H1 (cell line): ENCODE results near the gene TRIM28. TPM values are rescaled to one million over a fixed set of nuclear protein-coding genes. Genes with fewer than 3 reads are reported as not detected.

Experiments used
- CTCF ChIA-PET: fragments of 300-600 bp; sonication (Branson Sonifier 250); formaldehyde crosslinking; loops from one replicate; lab custom pipeline; 2021; ENCODE audit not compliant: partially characterized antibody; lab: Charles Lee
- POLR2A ChIA-PET: fragments of 300-600 bp; sonication (Branson Sonifier 250); formaldehyde crosslinking; loops from one replicate; lab custom pipeline; 2021; ENCODE audit warnings: inconsistent platforms; ENCODE audit not compliant: partially characterized antibody; lab: Charles Lee
- DNase-seq, 2 experiments: peaks; one replicate each; pipeline versions ENCODE4 v3.0.0 to v3.0.0-alpha.2; 2010 to 2022; ENCODE audit warnings: low spot score in 2 of 2, low read depth in 1 of 2, mixed read lengths in 1 of 2
- FAIRE-seq: peaks from 2 replicates; lab custom pipeline; 2011; peaks lifted over from hg19 to GRCh38; lab: Jason Lieb, UNC
- H2AFZ ChIP-seq: 2 replicates; pipeline ENCODE4 v1.8.1; 2012; ENCODE audit warnings: low read length, inconsistent platforms
- H2AK5ac ChIP-seq: 2 replicates; pipeline ENCODE4 v1.6.1; 2013; ENCODE audit warnings: low read depth, low read length
- H2BK120ac ChIP-seq: replicated peaks from 2 replicates; pipeline ENCODE3; 2013; ENCODE audit warnings: low read depth, low read length, inconsistent platforms
- H2BK12ac ChIP-seq: 2 replicates; pipeline ENCODE4 v1.6.1; 2013; ENCODE audit warnings: low read depth, low read length
- H2BK15ac ChIP-seq: 2 replicates; pipeline ENCODE4 v1.6.1; 2013; ENCODE audit warnings: low read length
- H2BK20ac ChIP-seq: 2 replicates; pipeline ENCODE4 v1.6.1; 2013; ENCODE audit warnings: low read length
- H2BK5ac ChIP-seq: 2 replicates; pipeline ENCODE4 v1.6.1; 2013; ENCODE audit warnings: low read depth, low read length
- H3K14ac ChIP-seq: 2 replicates; pipeline ENCODE4 v1.6.1; 2013; ENCODE audit warnings: inconsistent platforms; ENCODE audit not compliant: insufficient read length
- H3K18ac ChIP-seq: 2 replicates; pipeline ENCODE4 v1.6.1; 2013; ENCODE audit warnings: low read length; ENCODE audit errors: extremely low read depth
- H3K23ac ChIP-seq: 2 replicates; pipeline ENCODE4 v1.6.1; 2013; ENCODE audit warnings: inconsistent platforms; ENCODE audit not compliant: insufficient read length
- H3K23me2 ChIP-seq: 2 replicates; pipeline ENCODE4 v1.6.1; 2013; ENCODE audit warnings: low read depth, low read length
- H3K27ac ChIP-seq: 2 replicates; pipeline ENCODE4 v1.6.1; 2011; ENCODE audit warnings: low read depth, low read length, inconsistent platforms
- H3K27me3 ChIP-seq, 4 experiments: replicated peaks in 1 of 4; 1 replicate in 1 of 4; 2 replicates in 3 of 4; pipeline versions ENCODE4 v1.6.1 to v1.8.1; 2011 to 2013; ENCODE audit warnings: low read length in 3 of 4, mild to moderate bottlenecking in 3 of 4, inconsistent platforms in 2 of 4, mixed read lengths in 2 of 4, moderate library complexity in 1 of 4; ENCODE audit not compliant: control insufficient read depth in 3 of 4, insufficient read depth in 3 of 4; ENCODE audit errors: extremely low read depth in 1 of 4
- H3K36me3 ChIP-seq, 4 experiments: 2 replicates each; pipeline versions ENCODE4 v1.6.1 to v1.8.1; 2011 to 2013; ENCODE audit warnings: mild to moderate bottlenecking in 4 of 4, low read length in 3 of 4, moderate library complexity in 2 of 4, control low read depth in 1 of 4, inconsistent platforms in 1 of 4; ENCODE audit not compliant: insufficient read depth in 4 of 4, control insufficient read depth in 2 of 4
- H3K4ac ChIP-seq: replicated peaks from 2 replicates; pipeline ENCODE3; 2013; ENCODE audit warnings: low read length, low read depth, mixed read lengths, inconsistent platforms; ENCODE audit not compliant: insufficient read length
- H3K4me1 ChIP-seq, 4 experiments: replicated peaks in 1 of 4; 1 replicate in 1 of 4; 2 replicates in 3 of 4; pipeline versions ENCODE4 v1.6.1 to v1.8.1; 2011 to 2013; ENCODE audit warnings: low read length in 3 of 4, inconsistent platforms in 2 of 4, mixed read lengths in 1 of 4; ENCODE audit not compliant: insufficient read depth in 4 of 4, control insufficient read depth in 3 of 4
- H3K4me2 ChIP-seq, 2 experiments: 2 replicates each; pipeline versions ENCODE4 v1.6.1 to v1.8.1; 2011 to 2013; ENCODE audit warnings: low read depth in 2 of 2, low read length in 2 of 2, control low read depth in 1 of 2, inconsistent platforms in 1 of 2, mild to moderate bottlenecking in 1 of 2; ENCODE audit not compliant: insufficient read depth in 1 of 2
- H3K4me3 ChIP-seq, 4 experiments: fragments of 200-600, 300-600 bp in 1 of 4; sonication (generic), shearing (Covaris generic), sonication (Bioruptor Twin) in 1 of 4; 2 replicates each; pipeline versions ENCODE4 v1.5.1 to v1.8.1; 2011 to 2016; ENCODE audit warnings: low read length in 4 of 4, low read depth in 3 of 4, control low read depth in 2 of 4, inconsistent platforms in 2 of 4, mild to moderate bottlenecking in 2 of 4, mixed read lengths in 1 of 4, moderate library complexity in 1 of 4; ENCODE audit not compliant: insufficient read depth in 2 of 4; ENCODE audit errors: extremely low read depth in 1 of 4
- H3K56ac ChIP-seq: replicated peaks from 2 replicates; pipeline ENCODE3; 2013; ENCODE audit warnings: low read depth, mild to moderate bottlenecking, mixed read lengths, low read length, inconsistent platforms; ENCODE audit not compliant: insufficient read length
- H3K79me1 ChIP-seq: 2 replicates; pipeline ENCODE4 v1.6.1; 2013; ENCODE audit warnings: low read depth, low read length, control low read depth
- H3K79me2 ChIP-seq, 2 experiments: 2 replicates each; pipeline versions ENCODE4 v1.6.1 to v1.8.1; 2012 to 2013; ENCODE audit warnings: low read length in 2 of 2, mild to moderate bottlenecking in 2 of 2, inconsistent platforms in 1 of 2; ENCODE audit not compliant: insufficient read depth in 2 of 2, control insufficient read depth in 1 of 2
- H3K9ac ChIP-seq, 4 experiments: replicated peaks in 1 of 4; 1 replicate in 1 of 4; 2 replicates in 3 of 4; pipeline versions ENCODE4 v1.6.1 to v1.8.1; 2011 to 2013; ENCODE audit warnings: low read depth in 3 of 4, low read length in 3 of 4, control low read depth in 2 of 4, mild to moderate bottlenecking in 2 of 4, moderate library complexity in 2 of 4, inconsistent platforms in 1 of 4; ENCODE audit errors: extremely low read depth in 1 of 4
- H3K9me3 ChIP-seq, 2 experiments: 2 replicates each; pipeline versions ENCODE4 v1.6.1 to v1.8.1; 2012 to 2013; ENCODE audit warnings: mild to moderate bottlenecking in 2 of 2, moderate library complexity in 2 of 2, control low read depth in 1 of 2, inconsistent platforms in 1 of 2, low read depth in 1 of 2, low read length in 1 of 2, mixed read lengths in 1 of 2; ENCODE audit not compliant: insufficient read depth in 2 of 2
- H4K20me1 ChIP-seq, 2 experiments: replicated peaks in 1 of 2; 2 replicates each; pipeline versions ENCODE3 to v1.8.1; 2011 to 2013; ENCODE audit warnings: inconsistent platforms in 2 of 2, low read length in 2 of 2, mild to moderate bottlenecking in 1 of 2; ENCODE audit not compliant: insufficient read depth in 2 of 2, control insufficient read depth in 1 of 2
- H4K5ac ChIP-seq: 2 replicates; pipeline ENCODE4 v1.6.1; 2013; ENCODE audit warnings: low read length, low read depth, mixed read lengths, inconsistent platforms; ENCODE audit not compliant: insufficient read length
- H4K8ac ChIP-seq: 2 replicates; pipeline ENCODE4 v1.8.0; 2013; ENCODE audit warnings: mild to moderate bottlenecking, moderate library complexity, low read length, inconsistent platforms; ENCODE audit not compliant: insufficient read depth; ENCODE audit errors: extremely low read depth
- H4K91ac ChIP-seq: replicated peaks from 2 replicates; pipeline ENCODE3; 2013; ENCODE audit warnings: low read length, mixed read lengths, inconsistent platforms; ENCODE audit not compliant: insufficient read length
- CHD2 ChIP-seq: IDR thresholded peaks from 2 replicates; pipeline ENCODE4 v1.6.1; 2012; ENCODE audit warnings: low read length, improper control_type of control experiment
- KDM1A ChIP-seq: fragments of 200-600, 300-600 bp; sonication (generic); IDR thresholded peaks from 2 replicates; pipeline ENCODE4 v1.7.1; 2016; ENCODE audit warnings: mild to moderate bottlenecking, low read length, borderline replicate concordance
- SIRT6 ChIP-seq: IDR thresholded peaks from one replicate; pipeline ENCODE4 v1.7.1; 2012; ENCODE audit warnings: low read length, inconsistent platforms
- WGBS, 2 experiments: shearing (Covaris generic) in 1 of 2; methylation state at CpG; one replicate each; pipeline versions ENCODE4 v1.1.6 to v1.1.7; 2013 to 2015; ENCODE audit warnings: low lambda C conversion rate in 2 of 2, mixed read lengths in 2 of 2, inconsistent platforms in 1 of 2, low coverage in 1 of 2, missing lambda C conversion rate in 1 of 2; ENCODE audit not compliant: insufficient replicate concordance in 2 of 2, insufficient coverage in 1 of 2, insufficient read length in 1 of 2; ENCODE audit errors: extremely low coverage in 1 of 2, missing lambda C conversion rate in 1 of 2; 5-methylcytosine and 5-hydroxymethylcytosine counted together
- polyA plus RNA-seq, 7 experiments: library from polyadenylated mRNA; depleted of rRNA in 3 of 7; stranded (reverse) in 5 of 7; unstranded in 2 of 7; fragments of >200 nt in 5 of 7; fragments of 200-250 nt in 2 of 7; gene quantifications; 1 replicate in 5 of 7; 2 replicates in 1 of 7; 4 replicates in 1 of 7; pipeline versions ENCODE4 v1.2.1 to v1.2.3, GENCODE V29; 2011 to 2013; ENCODE audit warnings: missing spikeins in 2 of 7, mixed read lengths in 2 of 7
- total RNA-seq: library from RNA; stranded (reverse); fragmentation: NEBNext Ultra II Directional; extraction: Animal tissue kit (Norgen Biotek cat#: 25700); gene quantifications from 2 replicates; pipeline ENCODE4 v1.2.1, GENCODE V29; 2021

The TRIM28 gene
- total and polyA plus RNA-seq, 2 of the 8 experiments (the other 6 are each of a cell fraction or from before 2014, with no cell fraction given): 1,433 to 1,442 TPM

DNA sequence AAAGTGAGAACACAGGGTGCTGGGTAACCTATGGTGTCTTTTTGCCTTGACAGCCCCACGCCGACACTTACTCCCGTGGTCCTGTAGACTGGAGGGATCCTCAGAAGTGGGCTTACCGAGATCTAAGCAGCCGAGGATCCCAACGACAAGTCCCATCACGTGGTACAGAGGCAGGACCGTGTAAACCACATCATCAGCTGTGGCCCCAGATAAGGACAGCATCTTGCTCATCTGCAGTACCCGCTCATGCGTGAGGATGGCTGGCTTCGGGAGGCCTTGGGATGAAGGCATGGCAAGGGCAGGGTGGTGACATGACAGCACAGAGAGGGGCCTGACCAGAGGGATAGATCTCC, 34.2 kb upstream of the TRIM28 start:
- Histone ChIP-seq H3K79me1 (peaks cover 2% of the 10 kb centered on the region; the same call in 1 of the 2 replicates), H2BK120ac (no peak overlapping the region), H3K23me2 (peaks cover 4% of the 10 kb centered on the region; the same call in 1 of the 2 replicates), H3K18ac (no peak overlapping the region), H3K9me3 (no peaks in the 10 kb centered on the region; a peak in 1 of 4 replicates), H3K4me2 (no peak overlapping the region), H3K9ac (no peak overlapping the region), H4K8ac (no peak overlapping the region; the same call in 1 of the 2 replicates), H2BK5ac (no peak overlapping the region), H4K5ac (no peak overlapping the region), H3K14ac (no peak overlapping the region), H3K27ac (no peak overlapping the region), H3K79me2 (peaks cover 0 to 2% of the 10 kb centered on the region in 2 experiments; a peak in 1 of 4 replicates), H2BK20ac (no peak overlapping the region), H2AFZ (no peak overlapping the region), H3K27me3 (no peaks in the 10 kb centered on the region), H3K36me3 (no peaks in the 10 kb centered on the region), H2AK5ac (no peak overlapping the region), H4K91ac (no peak overlapping the region), H3K4me1 (peaks cover 0 to 6% (median 5%) of the 10 kb centered on the region in 4 experiments; a peak in 6 of 7 replicates), H2BK12ac (no peak overlapping the region), H2BK15ac (no peak overlapping the region), H4K20me1 (no peaks in the 10 kb centered on the region), H3K23ac (no peak overlapping the region), H3K4ac (no peak overlapping the region), H3K56ac (no peak overlapping the region), H3K4me3 (no peak overlapping the region)
- no peak for DNase-seq
- TF ChIP-seq CHD2 (no peak), SIRT6 (no peak), KDM1A (no peak)
- CTCF ChIA-PET: interaction anchor here (1.0 kb wide), 1 partner anchor 9 kb away, joined by 3 read pairs; no protein-coding TSS in a partner anchor
- FAIRE-seq: no peak
- POLR2A ChIA-PET: interaction anchor here (1.0 to 21.3 kb wide), 4 partner anchors 8 to 39 kb away, joined by 3 to 650 read pairs (median 4); partner anchors contain the start of genes CHMP2A and TRIM28
- 90% methylated on average over 11 of the region's 11 CpGs; no CpG with 5 or more reads in 1 of the 2 experiments for WGBS, 2 experiments
